ENCODE results near the gene MPL. TPM values are rescaled to one million over a fixed set of nuclear protein-coding genes. Genes with fewer than 3 reads are reported as not detected.
A peak's percentile ranks its signal among the peaks of the same experiment; 100 is the strongest.

Gene MPL
- total and polyA plus RNA-seq, 2 of the 13 experiments (the other 11 are each of a cell fraction or from before 2014, with no cell fraction given): not detected

DNA sequence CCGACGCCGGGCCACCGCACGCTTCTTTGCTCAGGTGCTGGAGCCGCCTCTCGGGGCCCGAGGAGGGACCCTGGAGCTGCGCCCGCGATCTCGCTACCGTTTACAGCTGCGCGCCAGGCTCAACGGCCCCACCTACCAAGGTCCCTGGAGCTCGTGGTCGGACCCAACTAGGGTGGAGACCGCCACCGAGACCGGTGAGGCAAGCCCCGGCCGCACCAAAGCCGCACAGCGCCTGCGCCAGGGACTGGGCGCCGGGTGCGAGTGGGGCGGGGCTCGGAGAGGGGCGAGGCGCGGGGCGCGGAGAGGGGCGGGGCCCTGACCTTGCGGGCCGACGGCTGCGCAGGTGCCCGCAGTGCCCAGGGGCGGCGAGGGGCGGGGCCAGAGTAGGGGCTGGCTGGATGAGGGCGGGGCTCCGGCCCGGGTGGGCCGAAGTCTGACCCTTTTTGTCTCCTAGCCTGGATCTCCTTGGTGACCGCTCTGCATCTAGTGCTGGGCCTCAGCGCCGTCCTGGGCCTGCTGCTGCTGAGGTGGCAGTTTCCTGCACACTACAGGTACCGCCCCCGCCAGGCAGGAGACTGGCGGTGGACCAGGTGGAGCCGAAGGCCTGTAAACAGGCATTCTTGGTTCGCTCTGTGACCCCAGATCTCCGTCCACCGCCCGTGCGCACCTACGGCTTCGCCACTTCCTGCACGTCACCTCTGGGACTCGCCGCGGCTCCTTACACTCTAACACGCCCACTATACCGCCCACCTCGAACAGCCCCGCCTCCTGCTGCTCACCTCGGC lies 11.4 kb downstream of the MPL start (continued):
- TF ChIP-seq MXD1 (CRISPR knock-in tag; IDR thresholded peaks at IDR 0.05): peak; percentile 12; the same call in 1 of the 2 replicates
- peak; percentile 61 for TF ChIP-seq POLR2AphosphoS5 (IDR thresholded peaks at IDR 0.05; ENCODE audit: low read depth, low read length)
- TF ChIP-seq ZNF253 (CRISPR knock-in tag; IDR thresholded peaks at IDR 0.05; ENCODE audit: borderline replicate concordance): no peak
- TF ChIP-seq RFXAP (CRISPR knock-in tag; IDR thresholded peaks at IDR 0.05; ENCODE audit: borderline replicate concordance): peak; percentile 45; the same call in 1 of the 2 replicates
- TF ChIP-seq PAX8 (CRISPR knock-in tag; IDR thresholded peaks at IDR 0.05; ENCODE audit: borderline replicate concordance): 0 out of 2 replicates have a peak, but pooled peaks have one; percentile 36
- TF ChIP-seq ZMYM3 (CRISPR knock-in tag; IDR thresholded peaks at IDR 0.05): no peak
- no peak for TF ChIP-seq XBP1 (CRISPR knock-in tag; IDR thresholded peaks at IDR 0.05)
- TF ChIP-seq CTCF (CRISPR knock-in tag; IDR thresholded peaks at IDR 0.05): peak; percentile 28; the same call in 1 of the 2 replicates
- no peak for TF ChIP-seq RCOR2 (CRISPR knock-in tag; IDR thresholded peaks at IDR 0.05)
- no peak for TF ChIP-seq ZNF282 (IDR thresholded peaks at IDR 0.05; ENCODE audit: partially characterized antibody)
- TF ChIP-seq ZNF710 (CRISPR knock-in tag; IDR thresholded peaks at IDR 0.05; ENCODE audit: borderline replicate concordance): no peak
- 0 out of 2 replicates have a peak, but pooled peaks have one; percentile 43 for TF ChIP-seq KLF13 (CRISPR knock-in tag; IDR thresholded peaks at IDR 0.05)
- 0 out of 2 replicates have a peak, but pooled peaks have one; percentile 10 for TF ChIP-seq ZNF580 (CRISPR knock-in tag; IDR thresholded peaks at IDR 0.05; ENCODE audit: borderline replicate concordance, low read depth)
- TF ChIP-seq PLSCR1 (CRISPR knock-in tag; IDR thresholded peaks at IDR 0.05; ENCODE audit: borderline replicate concordance): no peak
- TF ChIP-seq ZNF7 (CRISPR knock-in tag; IDR thresholded peaks at IDR 0.05): no peak
- TF ChIP-seq, protein P1, sequence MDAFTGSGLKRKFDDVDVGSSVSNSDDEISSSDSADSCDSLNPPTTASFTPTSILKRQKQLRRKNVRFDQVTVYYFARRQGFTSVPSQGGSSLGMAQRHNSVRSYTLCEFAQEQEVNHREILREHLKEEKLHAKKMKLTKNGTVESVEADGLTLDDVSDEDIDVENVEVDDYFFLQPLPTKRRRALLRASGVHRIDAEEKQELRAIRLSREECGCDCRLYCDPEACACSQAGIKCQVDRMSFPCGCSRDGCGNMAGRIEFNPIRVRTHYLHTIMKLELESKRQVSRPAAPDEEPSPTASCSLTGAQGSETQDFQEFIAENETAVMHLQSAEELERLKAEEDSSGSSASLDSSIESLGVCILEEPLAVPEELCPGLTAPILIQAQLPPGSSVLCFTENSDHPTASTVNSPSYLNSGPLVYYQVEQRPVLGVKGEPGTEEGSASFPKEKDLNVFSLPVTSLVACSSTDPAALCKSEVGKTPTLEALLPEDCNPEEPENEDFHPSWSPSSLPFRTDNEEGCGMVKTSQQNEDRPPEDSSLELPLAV (CRISPR knock-in tag; conservative IDR thresholded peaks at IDR 0.05; ENCODE audit: low read depth): no peak
- TF ChIP-seq TBP (CRISPR knock-in tag; IDR thresholded peaks at IDR 0.05): no peak
- no peak for TF ChIP-seq ZNF589 (CRISPR knock-in tag; conservative IDR thresholded peaks at IDR 0.05)
- TF ChIP-seq GZF1 (CRISPR knock-in tag; IDR thresholded peaks at IDR 0.05): peak; percentile 45; the same call in 1 of the 2 replicates
- TF ChIP-seq ZFP36L2 (CRISPR knock-in tag; IDR thresholded peaks at IDR 0.05): no peak
- TF ChIP-seq SNAI1 (CRISPR knock-in tag; IDR thresholded peaks at IDR 0.05; ENCODE audit: borderline replicate concordance): no peak; the same call in 1 of the 2 replicates
- TF ChIP-seq, protein P2, sequence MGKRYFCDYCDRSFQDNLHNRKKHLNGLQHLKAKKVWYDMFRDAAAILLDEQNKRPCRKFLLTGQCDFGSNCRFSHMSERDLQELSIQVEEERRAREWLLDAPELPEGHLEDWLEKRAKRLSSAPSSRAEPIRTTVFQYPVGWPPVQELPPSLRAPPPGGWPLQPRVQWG (CRISPR knock-in tag; IDR thresholded peaks at IDR 0.05; ENCODE audit: borderline replicate concordance, low read depth): no peak

Data from HepG2 (cell line).